Bone marrow (tissue), 2 donors: ENCODE data around the gene RASSF10.
"Not testable (repeated sequence)": the region's sequence is repeated elsewhere in the genome, so short reads cannot be mapped to it uniquely, and the experiment has no call there.

Experiments
- DNase-seq, 2 donors: peaks; one replicate each; lab custom pipeline; 2025; lab: John Stamatoyannopoulos, UW

The RASSF10 gene

GRCh38 chr11:13026722-13027121, 17.6 kb downstream of the RASSF10 start:
- no peak for DNase-seq

- DNase-seq = no peak
Measured at GRCh38 chr11:13028322-13028721, 19.2 kb downstream of the RASSF10 start.

GRCh38 chr11:13029872-13030271, 20.8 kb downstream of the RASSF10 start:
- DNase-seq = no peak

GRCh38 chr11:13030857-13031256, 21.7 kb downstream of the RASSF10 start:
- DNase-seq = no peak

- DNase-seq = no peak
Measured at GRCh38 chr11:13031349-13031748, 22.2 kb downstream of the RASSF10 start.

GRCh38 chr11:13033760-13034533, 24.8 kb downstream of the RASSF10 start:
- DNase-seq = no peak

- DNase-seq = no peak
Measured at GRCh38 chr11:13035711-13036110, 26.6 kb downstream of the RASSF10 start.

GRCh38 chr11:13036235-13036634, 27.1 kb downstream of the RASSF10 start:
- no peak for DNase-seq

GRCh38 chr11:13038366-13038765, 29.2 kb downstream of the RASSF10 start:
- no peak for DNase-seq

- DNase-seq = no peak
Measured at GRCh38 chr11:13039126-13039525, 30.0 kb downstream of the RASSF10 start.

GRCh38 chr11:13040969-13041561, 31.9 kb downstream of the RASSF10 start:
- no peak for DNase-seq

GRCh38 chr11:13042873-13043342, 33.8 kb downstream of the RASSF10 start:
- DNase-seq = no peak

- DNase-seq = no peak
Measured at GRCh38 chr11:13043912-13044628, 35.0 kb downstream of the RASSF10 start.

- not testable (repeated sequence) for DNase-seq
Measured at GRCh38 chr11:13045089-13045488, 36.0 kb downstream of the RASSF10 start.

GRCh38 chr11:13045734-13046133, 36.6 kb downstream of the RASSF10 start:
- no peak for DNase-seq

GRCh38 chr11:13046637-13047570, 37.8 kb downstream of the RASSF10 start:
- DNase-seq = no peak

- no peak for DNase-seq
Measured at GRCh38 chr11:13047884-13048283, 38.8 kb downstream of the RASSF10 start.

GRCh38 chr11:13051257-13051656, 42.1 kb downstream of the RASSF10 start:
- no peak for DNase-seq

GRCh38 chr11:13052130-13052571, 43.0 kb downstream of the RASSF10 start:
- DNase-seq = no peak

- no peak for DNase-seq
Measured at GRCh38 chr11:13053255-13053917, 44.3 kb downstream of the RASSF10 start.

GRCh38 chr11:13054278-13054677, 45.2 kb downstream of the RASSF10 start:
- no peak for DNase-seq
